GM12801 (cell line): ENCODE measurements around the gene UBXN4.

Experiments
- TF ChIP-seq, protein P1 (sequence below): IDR thresholded peaks from one replicate; pipeline ENCODE4 v1.5.1; 2011; ENCODE audit warnings: control low read depth; ENCODE audit not compliant: insufficient read length; ENCODE audit errors: extremely low read depth

UBXN4 gene

DNA sequence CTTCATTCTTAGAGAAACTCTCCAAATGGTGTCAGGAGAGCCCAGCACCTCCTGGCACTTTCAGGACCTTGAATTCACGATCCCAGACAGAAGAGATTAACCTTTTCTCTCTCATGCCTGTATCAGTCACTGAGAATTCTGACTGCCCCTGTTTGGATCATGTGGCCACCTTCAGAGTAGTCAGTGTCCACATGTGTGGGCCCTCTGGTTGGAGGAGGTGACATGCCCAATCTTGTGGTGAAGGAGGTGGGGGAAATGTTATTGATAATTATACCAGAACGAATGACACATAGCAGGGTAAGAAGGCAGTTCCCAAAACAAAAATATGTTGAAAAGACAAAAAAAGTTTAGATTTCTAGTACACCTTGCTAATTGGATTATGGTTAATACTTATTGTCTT lies 31.7 kb downstream of the UBXN4 start:
- TF ChIP-seq, protein P1, sequence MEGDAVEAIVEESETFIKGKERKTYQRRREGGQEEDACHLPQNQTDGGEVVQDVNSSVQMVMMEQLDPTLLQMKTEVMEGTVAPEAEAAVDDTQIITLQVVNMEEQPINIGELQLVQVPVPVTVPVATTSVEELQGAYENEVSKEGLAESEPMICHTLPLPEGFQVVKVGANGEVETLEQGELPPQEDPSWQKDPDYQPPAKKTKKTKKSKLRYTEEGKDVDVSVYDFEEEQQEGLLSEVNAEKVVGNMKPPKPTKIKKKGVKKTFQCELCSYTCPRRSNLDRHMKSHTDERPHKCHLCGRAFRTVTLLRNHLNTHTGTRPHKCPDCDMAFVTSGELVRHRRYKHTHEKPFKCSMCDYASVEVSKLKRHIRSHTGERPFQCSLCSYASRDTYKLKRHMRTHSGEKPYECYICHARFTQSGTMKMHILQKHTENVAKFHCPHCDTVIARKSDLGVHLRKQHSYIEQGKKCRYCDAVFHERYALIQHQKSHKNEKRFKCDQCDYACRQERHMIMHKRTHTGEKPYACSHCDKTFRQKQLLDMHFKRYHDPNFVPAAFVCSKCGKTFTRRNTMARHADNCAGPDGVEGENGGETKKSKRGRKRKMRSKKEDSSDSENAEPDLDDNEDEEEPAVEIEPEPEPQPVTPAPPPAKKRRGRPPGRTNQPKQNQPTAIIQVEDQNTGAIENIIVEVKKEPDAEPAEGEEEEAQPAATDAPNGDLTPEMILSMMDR: no peak

DNA sequence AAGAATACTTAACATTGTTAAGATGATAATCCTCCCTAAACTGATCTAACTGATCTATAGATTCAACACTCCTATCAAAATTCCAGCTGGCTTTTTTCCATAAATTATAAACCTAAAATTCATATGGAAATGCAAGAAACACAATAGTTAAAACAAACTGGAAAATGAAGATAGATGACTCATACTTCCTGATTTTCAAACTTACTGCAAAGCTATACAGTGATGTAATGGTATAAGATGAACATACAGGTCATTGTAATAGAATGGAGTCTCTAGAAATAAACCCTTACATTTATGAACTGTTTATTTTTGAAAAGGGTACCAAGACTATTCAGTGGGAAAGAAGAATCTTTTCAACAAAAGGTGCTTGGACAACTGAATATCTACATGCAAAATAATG lies 32.3 kb downstream of the UBXN4 start:
- TF ChIP-seq, protein P1: no peak

DNA sequence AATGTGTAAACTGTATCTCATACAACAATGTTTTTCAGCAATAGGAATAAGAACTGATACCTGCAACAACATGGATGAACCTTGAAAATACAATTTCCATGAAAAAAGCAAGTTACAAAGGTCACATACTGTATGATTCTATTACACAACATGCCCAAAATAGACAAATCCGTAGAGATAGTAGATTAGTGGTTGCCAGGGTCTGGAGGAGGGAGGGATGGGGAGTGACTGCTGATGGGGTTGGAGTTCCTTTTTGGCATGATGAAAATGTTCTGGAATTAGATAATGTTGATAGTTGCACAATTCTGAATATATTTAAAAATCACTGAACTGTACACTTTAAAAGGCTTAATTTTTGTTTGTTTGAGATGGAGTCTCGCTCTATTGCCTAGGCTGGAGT lies 33.8 kb downstream of the UBXN4 start:
- TF ChIP-seq, protein P1: no peak

DNA sequence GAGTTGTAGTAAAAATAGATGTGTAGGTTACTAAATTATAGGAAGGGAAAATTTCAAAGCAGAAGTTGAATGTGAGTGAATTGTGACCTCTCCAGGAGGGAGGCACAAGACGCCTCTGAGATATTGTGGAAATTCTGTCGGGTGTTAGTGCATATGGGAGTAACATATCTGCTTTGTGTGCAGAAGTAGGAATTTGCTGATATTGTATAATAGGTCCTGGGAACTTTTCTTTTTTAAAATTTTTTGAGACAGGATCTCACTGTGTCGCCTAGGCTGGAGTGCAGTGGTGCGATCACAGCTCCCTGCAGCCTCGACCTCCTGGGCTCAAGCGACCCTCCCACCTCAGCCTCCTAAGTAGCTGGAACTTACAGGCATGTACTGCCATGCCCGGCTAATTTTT lies 34.7 kb downstream of the UBXN4 start:
- TF ChIP-seq, protein P1: no peak

DNA sequence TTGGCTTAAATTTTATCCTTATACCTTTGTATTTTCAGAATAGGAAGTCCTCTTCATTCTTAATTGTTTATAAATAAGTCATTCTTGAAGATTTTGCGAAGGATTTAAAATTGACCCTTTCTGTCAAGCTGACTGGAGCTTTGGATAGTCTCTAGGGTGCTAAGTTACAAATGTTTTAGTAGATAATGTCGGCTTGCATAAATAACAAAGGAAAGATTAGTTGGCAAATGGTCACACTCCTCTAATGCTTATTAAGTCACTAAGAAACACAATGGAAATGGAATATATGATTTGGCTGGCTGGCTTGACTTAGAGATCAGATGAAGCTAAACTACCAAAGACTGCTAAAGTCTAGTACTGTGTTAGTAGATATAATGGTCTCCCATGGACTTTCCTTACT lies 40.6 kb downstream of the UBXN4 start:
- TF ChIP-seq, protein P1: no peak

DNA sequence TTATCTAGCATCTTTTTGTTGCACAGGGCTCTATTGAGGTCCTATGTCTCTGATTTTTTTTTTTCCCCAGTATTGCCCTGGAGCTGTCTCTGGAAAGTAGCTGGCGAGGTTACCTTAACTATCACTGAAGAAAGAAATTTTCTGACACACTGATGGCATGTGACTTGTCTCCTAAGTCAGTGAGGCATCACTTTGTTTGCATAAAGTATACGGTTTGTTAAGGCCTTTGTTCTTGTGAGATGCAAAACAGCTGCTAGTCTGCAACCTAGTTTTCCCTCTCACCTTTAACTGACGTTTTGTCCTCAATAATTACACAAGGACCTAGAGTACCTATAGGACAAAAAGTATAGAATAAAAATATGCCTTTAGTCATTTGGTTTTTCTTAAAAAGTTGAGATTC lies 41.8 kb downstream of the UBXN4 start:
- TF ChIP-seq, protein P1: no peak

DNA sequence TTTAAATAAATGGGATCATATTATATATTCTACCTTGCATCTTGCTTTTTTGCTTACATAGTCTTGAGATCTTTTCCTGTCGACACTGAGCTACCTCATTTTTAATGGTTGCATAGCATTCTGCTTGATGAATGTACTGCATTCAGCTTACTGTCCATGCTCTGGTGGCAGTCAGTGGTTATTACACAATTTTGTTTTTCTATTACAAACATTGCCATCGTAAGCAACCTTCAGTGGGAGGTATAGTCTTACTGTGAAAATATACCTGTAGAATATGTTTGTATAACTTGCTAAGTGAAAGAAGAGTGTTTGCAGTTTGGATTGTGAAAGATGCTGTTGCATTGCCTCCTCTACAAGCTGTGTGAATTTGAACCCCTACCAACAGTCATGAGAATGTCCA lies 43.4 kb downstream of the UBXN4 start:
- TF ChIP-seq, protein P1: no peak

DNA sequence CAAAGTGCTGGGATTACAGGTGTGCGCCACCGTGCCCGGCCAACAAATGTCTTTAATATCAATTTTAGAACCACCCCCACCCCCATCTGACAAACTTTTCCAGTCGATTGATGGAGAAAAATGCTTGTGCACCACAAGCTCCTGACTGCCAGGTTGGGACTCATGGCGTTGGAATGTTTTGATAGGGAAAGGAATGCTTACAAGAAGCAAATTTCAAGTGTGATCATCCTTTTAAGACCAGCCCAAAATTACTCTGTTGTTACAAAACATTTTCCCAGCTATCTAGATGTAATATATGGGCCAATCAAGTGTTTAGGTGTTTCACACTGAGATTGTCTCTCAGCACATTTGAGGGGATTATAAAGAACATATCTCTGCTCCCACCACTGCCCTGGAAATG lies 45.2 kb downstream of the UBXN4 start:
- TF ChIP-seq, protein P1: no peak
